Suppressor macrophage treated with lipopolysaccharide for 1 hour (primary cell): ENCODE results near the gene ZNF837.

Source experiments
- DNase-seq, 3 donors: peaks; one replicate each; pipeline ENCODE4 v3.0.0-alpha.2; 2020 to 2022

ZNF837 gene

DNA sequence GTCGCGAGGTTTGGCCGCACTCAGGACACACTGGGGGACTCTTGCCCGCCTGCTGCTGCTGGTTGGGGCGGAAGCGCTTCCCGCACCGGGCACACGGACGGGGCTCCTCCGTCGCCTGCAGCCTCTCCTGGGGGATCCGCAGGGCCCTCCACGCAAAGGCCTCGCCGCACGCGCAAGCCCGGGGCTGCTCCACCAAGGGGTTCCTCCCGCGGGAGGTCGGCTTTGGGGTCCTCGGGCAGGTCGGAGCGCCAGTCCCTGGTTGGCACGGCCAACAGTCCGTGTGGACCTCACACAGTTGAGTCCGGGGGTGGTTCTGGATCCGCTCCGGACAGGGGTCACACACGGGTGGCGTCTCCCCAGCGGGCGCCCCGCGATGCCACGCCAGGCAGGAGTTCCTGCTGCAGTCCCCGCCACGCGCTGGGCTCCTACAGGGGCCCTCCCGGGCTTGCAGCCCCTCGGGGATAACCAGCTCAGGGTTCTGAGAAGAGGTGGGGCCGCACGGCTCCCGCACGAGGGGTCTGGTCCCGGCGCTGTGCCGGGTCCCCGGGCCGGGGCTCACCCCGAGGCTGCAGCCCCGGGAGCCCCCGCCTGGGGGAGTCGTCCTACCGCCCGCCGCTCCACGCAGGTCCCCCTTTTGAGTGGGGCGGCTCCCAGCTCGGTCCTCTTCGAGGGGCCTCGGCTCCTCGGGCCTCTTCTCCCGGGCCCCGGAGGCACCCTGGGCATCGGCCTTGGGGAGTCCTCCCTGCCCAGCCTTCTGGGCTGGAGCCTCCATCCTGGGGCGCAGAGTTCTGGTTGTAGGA is 12.1 kb downstream of the ZNF837 start:
- DNase-seq: no peak

DNA sequence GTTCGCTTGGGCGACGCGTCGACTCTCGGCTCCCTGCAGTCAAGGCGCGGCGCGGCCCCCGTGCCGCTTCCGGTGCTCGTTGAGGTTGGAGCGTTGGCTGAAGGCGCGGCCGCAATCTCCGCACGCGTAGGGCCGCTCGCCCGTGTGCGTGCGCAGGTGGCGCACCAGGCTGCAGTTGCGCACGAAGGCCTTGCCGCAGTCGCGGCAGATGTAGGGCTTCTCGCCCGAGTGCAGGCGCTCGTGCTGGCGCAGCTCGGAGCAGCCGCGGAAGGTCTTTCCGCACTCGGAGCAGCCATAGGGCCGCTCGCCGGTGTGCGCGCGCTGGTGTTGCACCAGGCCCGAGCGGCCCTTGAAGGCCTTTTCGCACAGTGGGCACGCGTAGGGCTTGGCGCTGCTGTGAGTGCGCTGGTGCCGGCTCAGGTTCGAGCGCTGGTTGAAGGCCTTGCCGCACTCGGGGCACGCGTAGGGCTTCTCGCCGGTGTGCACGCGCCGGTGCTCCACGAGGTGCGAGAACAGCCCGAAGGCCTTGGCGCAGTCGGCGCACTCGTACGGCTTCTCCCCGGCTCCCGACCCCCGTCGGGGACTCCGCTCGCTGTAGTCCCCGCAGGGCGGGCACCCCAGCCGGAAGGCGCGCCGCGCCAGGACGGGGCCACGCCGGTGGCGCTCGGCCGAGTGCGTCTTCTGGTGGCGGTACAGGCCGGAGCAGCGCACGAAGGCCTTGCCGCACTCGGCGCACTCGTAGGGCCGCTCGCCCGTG is 13.0 kb downstream of the ZNF837 start:
- no peak for DNase-seq

DNA sequence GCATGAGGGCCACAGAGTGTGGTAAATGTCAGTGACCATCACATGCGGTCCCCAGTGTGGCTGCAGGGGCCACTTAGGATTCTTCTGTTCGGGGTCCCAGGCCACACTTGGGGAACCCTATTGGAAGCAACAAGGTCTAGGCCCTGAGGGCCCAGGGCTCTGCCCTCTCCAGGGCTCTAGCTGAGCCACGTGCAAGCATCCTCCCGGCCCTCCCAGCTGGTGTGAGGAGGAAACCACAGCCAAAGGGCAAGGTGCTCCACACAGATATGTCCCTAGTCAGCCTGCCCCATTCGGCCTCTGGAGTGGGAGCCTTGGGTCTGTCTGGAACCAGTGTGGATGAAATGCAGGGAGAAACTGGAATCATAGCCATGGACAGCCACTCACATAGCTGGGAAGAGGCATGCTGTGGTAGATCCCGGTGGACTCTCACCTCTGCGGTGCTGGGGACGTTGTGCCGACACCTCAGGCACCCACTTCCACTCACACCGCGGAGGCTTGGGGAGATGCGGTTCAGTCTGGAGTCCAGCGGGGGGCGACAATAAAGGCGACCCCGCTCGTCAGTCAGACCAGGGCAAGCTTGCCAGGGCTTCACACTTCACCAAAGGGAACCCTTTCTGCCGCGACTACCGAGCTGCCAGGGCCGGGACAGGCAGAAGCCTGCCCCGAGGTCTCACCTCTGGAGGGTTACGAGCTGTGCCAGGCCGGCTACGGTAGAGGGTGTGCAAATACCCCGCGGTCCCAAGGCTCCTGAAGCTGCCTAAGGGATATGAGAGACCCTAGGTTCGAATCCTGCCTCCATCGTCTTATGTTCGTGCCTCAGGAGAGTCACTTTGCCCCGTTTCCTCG is 14.0 kb downstream of the ZNF837 start:
- no peak for DNase-seq

DNA sequence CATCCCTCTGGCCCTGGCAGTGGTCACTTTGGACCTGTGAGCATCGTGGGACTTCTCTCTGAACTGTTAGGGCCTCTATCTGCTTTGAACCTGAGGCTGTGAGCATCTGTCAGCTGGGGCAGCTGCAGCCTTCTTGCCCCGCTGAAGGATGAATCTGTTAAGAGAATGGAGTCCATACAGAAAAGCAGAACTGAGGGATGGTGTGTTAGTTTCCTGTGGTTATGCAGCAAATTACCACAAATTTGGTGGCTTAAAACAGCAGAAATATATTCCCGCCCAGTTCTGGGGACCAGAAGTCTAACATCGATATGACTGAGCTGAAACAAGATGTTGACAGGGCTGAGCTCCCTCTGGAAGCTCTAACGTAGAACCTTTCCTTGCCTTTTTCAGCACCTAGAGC is 16.7 kb downstream of the ZNF837 start:
- DNase-seq: peak in 2 of 3 donors; percentile 24 to 40

DNA sequence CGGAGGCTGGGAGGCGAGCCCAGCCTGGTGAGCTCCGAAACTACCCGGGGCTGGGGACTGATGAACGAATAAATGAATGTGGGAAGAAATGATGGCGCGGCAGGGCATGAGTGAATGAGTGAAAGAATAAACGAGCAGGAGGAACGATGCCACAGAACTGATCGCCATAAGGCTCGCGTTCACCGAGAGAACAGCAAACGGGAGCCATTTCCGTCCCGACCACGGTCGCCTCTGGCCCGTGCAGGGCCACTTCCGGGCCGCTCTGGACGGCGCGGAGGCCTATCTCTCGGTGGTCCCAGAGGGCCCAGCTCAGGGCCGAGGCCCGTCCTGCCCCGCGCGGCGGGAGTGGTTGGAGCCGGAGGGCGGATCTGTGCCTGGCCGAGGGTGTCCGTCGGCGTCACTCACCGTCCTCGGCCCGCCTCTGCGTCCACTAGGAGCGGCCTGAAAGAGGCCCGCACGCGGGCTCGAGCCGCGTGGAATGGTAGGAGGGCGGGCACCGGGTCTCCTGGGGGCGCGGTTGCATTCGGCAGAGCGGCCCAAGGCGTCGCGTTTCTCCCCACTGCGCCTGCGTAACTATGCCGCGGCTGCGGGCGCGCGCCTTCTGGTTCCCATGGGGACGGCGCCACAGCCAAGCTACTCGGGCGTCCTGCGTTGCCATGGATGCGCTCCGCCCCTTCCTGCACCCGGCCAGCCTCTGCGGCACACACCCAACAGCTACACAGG is 18.4 kb downstream of the ZNF837 start, which contains the start of gene ZNF497:
Gene ZNF497 (minus strand): TSS at position 480 of the 723 bp plus-strand sequence. CDS start 5,116 bp downstream, outside the sequence.
- DNase-seq: peak; percentile 97 to 98 (median 98)

DNA sequence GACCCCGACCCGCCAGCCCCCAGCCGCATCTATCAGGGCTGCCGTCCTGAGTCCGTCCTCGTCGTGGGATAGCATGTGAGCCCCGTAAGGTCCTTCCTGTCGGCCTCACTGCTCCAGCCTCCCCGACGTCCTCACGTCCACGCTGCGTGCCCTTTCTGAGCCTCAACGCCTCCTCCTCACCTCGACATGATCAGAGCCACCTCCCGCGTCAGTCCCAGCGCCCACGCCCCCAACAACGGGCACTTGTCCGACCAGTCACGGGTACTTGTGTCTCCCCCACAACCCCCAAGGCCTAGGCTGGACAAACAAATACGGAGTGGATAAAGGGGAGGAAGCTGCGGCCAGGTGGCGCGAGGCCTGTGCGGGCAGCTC is 18.9 kb downstream of the ZNF837 start:
- peak; percentile 32 to 55 (median 33) for DNase-seq

DNA sequence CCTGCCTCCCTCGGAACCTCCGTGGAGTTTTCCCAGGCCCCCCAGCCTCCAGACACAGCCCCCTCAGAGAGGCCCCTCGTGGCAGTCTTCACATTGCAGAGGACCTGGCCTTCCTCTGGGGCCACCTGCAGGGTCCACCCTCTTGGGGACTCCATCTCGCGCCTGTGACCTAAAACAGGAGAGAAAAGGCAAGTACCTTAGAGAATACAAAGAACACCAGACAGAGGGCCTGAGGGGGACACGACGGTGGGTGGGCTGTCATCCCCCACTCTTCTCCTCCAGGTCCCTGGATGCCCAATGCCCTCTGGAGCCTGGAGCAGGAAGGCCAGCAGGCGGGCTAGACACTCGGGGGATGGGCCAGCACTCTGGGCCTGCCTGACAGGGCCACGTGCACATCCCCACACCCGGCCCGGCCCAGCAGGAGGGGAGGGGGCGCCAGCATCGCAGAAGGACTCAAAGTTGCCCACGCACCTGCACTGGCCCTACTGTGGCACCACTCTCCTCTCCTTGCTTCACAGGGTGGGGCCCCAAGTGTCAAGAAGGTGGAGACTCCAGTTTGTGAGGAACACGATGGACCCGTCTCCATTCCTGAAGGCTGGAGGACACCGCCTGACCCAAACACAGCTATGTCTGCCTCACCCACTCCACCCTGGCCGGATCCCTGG is 23.2 kb downstream of the ZNF837 start:
- DNase-seq: no peak

DNA sequence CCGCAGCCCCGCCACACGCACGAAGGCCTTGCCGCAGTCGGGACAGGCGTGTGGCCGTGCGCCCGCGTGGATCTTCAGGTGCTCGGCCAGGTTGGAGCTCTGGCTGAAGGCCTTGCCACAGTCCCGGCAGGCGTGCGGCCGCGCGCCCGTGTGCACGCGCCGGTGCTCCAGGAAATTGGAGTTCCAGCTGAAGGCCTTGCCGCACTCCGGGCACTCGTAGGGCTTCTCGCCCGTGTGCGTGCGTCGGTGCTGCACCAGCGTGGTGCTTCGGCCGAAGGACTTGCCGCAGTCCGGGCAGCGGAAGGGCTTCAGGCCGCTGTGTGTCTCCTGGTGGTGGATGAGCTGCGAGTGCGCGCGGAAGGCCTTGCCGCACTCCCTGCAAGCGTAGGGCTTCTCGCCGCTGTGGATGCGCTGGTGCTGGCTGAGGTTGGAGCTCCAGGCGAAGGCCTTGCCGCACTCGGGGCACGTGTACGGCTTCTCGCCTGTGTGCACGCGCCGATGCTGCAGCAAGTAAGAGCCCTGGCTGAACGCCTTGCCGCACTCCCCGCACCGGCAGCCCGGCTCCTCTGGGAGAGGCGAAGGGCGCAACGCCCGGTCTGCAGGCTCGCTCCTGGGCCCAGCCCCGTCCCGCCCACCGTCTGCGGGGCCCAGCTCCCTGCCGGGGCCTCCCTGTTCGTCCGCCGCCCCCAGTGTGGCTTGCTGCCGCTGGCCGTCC is 23.9 kb downstream of the ZNF837 start:
- DNase-seq: no peak

DNA sequence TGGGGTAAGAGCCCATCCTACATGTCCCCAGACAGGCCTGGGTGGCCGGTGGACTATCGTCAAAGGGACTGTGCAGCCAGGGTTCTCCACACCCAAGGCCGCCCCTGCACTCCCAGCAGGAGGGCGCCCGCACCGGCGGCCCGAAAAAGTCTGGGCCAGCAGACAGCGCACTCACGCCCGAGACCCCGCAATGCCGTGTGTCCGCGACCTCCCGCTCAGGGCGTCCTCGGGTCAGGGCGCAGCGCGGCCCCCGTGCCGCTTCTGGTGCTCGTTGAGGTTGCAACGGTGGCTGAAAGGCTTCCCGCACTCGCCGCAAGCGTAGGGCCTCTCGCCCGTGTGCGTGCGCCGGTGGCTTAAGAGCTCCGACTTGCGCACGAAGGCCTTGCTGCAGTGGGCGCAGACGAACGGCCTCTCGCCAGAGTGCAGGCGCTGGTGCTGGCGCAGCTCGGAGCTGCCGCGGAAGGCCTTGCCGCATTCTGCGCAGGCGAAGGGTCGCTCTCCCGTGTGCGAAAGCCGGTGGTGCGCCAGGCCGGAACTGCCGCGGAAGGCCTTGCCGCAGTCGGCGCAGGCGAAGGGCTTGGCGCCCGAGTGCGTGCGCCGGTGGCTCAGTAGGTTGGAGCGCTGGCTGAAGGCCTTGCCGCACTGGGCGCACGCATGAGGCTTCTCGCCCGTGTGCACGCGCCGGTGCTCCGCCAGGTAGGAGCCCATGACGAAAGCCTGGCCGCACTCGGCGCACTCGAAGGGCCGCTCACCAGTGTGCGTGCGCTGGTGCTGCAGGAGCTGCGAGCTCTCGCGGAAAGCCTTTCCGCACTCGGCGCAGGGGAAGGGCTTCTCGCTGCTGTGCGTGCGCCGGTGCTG is 24.7 kb downstream of the ZNF837 start:
- DNase-seq: no peak

DNA sequence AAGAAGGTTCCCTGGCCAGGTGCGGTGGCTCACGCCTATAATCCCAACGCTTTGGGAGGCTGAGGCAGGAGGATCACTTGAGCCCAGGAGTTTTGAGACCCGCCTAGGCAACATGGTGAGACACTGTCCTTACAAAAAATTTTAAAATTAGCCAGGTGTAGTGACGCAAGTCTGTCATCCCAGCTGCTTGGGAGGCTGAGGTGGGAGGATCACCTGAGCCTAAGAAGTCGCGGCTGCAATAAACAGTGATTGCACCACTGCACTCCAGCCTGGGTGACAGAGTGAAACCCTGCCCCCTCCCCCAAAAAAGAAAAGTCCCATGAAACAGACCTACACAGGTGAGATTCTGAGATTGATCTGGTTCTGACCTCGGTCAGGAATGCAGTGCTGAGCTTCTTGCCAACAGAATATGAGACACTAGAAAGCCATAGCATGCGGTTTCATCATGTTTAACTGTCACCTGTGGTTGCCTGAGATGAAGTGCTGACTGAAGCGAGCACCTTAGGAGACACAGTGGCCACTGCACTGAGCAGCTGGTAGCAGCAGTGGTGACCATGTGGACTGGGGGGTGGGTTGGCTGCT is 25.5 kb downstream of the ZNF837 start:
- DNase-seq: no peak

DNA sequence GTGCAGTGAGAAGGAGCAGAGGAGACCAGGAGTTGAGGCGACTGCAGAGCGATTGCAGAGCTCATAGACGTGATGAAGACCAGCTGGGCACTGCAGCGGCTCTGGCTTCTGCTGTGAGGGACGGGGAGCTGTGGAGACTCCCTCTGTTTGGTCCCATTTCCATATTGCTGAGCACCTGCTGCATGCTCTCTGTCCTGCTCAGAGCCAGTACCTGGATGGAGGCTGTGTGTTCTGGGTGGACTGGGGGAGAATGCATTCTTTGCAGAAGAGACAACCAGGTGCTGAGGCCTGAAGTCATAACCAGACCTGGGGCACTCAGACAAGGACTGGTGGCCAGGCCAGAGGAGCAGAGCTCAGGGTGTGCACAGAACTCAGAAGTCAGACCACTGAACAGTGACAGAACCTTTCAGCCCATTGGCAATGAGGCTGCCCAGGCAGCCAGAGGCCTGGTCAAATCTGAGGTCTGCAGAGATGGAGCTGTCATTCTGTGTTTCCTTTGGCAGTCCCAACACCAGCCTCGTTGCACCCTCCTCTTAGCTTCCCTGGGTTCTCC is 26.3 kb downstream of the ZNF837 start:
- DNase-seq: no peak

DNA sequence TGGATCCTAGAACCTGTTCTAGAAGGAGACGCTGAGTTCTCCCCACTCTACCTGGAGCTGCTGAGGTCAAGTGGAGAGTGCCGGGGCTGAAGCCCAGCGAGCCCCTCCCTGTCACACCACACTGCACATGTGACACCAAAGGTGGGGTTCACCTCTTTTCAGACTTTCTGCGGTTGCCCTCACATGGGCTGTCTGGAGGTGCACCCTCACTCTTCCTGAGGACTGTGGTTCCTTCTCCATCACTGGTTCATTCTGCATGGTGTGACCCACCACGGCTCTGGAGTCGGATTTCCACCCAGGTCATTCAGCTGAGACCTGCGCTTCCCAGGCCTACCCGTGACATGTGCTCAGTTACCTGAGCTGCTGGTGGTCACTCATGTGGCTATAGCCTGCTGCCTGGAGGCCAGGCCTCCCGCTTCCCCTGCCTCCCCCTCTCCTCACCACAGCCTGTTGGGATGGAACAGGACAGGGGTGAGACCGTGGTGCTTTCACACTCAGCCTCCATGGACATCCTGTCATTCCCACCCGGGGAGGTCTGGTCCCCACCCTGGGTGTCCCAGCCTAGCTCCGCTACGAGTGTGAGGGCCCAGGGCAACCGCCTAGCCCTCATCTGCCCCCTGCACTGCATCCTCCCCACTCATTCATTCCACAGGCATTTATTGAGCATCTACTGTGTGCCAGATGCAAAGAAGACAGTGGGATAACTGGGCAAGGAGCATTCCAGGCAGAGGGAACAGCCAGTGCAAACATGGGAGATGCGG is 26.9 kb downstream of the ZNF837 start:
- no peak for DNase-seq

DNA sequence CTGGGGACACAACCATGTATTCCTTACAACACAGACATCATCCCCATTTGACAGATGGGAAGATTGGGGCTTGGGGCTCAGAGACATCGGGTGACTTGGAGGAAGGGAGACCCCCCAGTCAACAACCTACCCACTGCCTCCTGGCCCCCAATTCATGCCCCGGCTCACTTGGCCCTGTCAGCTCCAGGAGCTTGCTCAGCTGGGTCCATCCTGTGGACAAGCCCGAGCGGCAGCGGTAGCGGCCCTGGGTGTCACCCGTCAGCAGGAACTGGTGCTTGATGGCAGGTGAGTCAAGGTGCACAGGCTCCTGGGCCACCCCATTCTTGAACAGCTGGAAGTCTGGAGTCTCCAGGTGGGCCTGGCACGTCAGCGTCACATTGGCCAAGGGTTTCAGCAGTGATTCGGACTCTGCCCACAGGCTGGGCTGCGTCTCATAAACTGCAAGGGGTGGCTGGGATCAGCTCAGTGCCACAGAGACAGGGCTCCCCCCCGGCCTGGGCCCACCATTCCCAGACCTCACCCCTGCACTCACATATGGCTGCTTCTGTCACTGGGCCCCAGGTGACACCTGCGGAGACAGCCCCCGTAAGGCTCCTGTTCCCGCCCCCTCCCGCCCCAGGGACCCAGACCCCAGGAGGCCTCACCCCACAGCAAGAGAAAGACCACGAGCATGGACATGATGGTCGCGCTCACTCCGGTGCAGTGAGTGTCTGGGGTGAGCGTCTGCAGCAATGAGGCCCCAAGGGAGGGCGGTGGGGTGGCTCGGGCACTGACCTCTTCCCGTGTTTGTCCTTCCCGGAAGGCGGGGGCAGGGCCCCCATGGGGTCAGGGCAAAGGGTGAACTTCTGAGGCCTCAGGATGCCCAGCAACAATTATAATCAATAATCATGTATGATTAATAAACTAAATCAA is 27.8 kb downstream of the ZNF837 start, which contains the start of gene A1BG:
Gene A1BG (minus strand): TSS at position 733 of the 912 bp plus-strand sequence. CDS start 55 bp downstream, at position 678.
- DNase-seq: no peak

DNA sequence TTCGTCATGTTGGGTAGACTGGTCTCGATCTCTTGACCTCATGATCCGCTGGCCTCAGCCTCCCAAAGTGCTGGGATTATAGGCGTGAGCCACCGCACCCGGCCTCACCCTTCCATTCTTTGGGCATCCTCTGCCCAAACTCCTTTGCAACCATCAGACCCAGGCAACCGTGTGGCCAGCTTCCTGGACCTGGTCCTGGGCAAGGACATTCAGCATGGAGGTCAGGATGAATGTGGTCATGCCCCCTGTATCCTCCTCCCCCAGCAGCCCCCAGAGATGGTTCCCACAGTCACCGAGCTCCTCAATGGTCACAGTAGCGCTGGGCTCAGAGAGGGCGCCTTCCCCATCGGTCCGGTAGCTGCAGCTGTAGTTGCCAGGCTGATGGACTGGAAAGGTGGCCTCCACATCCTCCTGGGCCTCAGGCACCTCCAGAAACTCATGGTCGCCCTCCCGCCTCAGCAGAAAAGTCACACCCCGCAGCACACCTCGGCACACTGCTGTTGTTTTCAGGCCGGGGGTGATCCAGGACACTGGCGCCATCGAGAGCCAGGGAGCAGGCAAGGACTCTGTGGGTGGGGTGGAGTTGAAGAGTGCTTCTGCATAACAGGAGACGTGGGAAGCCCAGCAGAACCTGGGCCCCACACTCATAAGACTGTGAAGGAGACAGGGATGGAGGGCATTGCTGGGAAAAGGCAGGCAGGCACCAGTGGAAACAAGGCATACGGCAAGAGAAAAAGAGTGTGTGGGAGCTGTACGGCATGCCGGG is 28.7 kb downstream of the ZNF837 start:
- no peak for DNase-seq

DNA sequence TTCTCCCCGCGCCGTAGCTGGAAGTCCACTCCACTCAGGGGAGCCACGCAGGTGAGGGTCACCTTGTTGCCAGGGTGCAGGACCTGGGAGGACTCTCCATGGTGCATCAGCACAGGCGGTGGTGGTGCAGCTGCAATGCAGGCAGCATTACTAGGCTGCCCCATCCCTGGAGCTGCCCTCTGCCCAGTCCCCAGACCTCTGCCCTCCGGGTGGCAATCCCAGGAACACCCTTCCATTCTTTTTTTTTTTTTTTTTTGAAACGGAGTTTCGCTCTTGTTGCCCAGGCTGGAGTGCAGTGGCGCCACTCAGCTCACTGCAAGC is 29.3 kb downstream of the ZNF837 start:
- no peak for DNase-seq

DNA sequence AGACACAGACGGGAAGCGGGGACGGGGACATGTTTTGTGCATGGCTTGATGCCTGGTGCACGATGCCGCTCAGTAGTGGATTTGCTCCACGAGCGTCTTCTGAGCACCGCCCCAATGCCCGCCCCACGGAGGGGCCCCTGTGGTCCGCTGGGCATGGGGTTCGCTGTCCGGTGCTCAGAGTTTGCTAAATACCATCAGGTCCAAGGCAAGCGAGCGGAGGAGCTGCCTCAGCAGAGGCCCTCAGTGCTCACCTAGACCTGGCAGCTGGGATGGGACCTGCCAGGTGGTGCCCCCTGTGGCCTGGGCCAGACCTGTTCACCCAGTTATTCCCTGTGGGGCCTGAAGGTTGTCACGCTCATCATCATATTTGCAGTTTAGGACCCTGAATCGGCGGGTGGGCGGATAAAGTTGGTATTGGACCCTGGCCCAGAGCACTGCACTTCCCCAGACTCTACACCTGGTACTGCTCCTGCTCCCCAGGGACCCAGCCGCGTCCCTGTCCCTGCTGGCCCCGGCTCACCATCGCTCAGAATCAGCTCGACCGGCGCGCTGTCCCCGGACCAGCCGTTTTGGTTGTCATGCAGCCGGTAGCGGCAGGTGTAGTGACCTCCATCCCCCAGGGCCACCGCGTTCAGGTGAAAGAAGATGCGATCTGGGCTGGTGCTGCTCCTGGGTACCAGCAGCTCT is 29.8 kb downstream of the ZNF837 start:
- no peak for DNase-seq
